HCT116 (cell line): ENCODE results near the gene AGK. TPM values are rescaled to one million over a fixed set of nuclear protein-coding genes. Genes with fewer than 3 reads are reported as not detected.

Source experiments
- ATAC-seq: fragments of 200-7000 bp; cut with Tn5 transposase; 2 replicates; pipeline ENCODE4 v1.9.1; 2020; ENCODE audit warnings: mild to moderate bottlenecking, moderate library complexity
- BruUV-seq: library from RNA; stranded (reverse); fragments of 400-500 nt; replicated peaks from 2 replicates; lab custom pipeline; 2021; lab: Mats Ljungman, UMichigan
- CTCF ChIA-PET: fragments of 300-600 bp; sonication (Branson Sonifier 250); formaldehyde crosslinking; loops from one replicate; lab custom pipeline; 2021; ENCODE audit warnings: antibody characterized with exemption; lab: Charles Lee
- POLR2A ChIA-PET: fragments of 300-600, 350-600 bp; sonication (Branson Sonifier 250); formaldehyde crosslinking; loops from one replicate; lab custom pipeline; 2021; ENCODE audit warnings: antibody characterized with exemption; lab: Charles Lee
- RAD21 ChIA-PET, 2 experiments: fragments of 300-600 bp; sonication (Branson Sonifier 250); formaldehyde crosslinking; loops; one replicate each; lab custom pipeline; 2023; ENCODE audit warnings: low total read pairs in 2 of 2; ENCODE audit not compliant: uncharacterized antibody in 2 of 2, unreplicated experiment in 2 of 2, low non-redundant PET in 1 of 2; lab: Charles Lee
- DNase-seq: peaks from one replicate; pipeline ENCODE4 v3.0.0-alpha.2; 2010; ENCODE audit warnings: low read depth, low spot score
- H2AFZ ChIP-seq: fragments of 200-600 bp; shearing (Covaris generic), sonication (generic); 2 replicates; pipeline ENCODE4 v1.6.1; 2017; ENCODE audit warnings: low read depth, mixed run types, mixed read lengths, antibody characterized with exemption, low read length; ENCODE audit not compliant: poor library complexity, severe bottlenecking
- H3K27ac ChIP-seq: 2 replicates; pipeline ENCODE4 v1.5.1; 2012; ENCODE audit warnings: low read depth, low read length
- H3K27me3 ChIP-seq: fragments of 200-600 bp; sonication (generic); 2 replicates; pipeline ENCODE4 v1.6.1; 2016; ENCODE audit warnings: mixed run types, low read length, mixed read lengths; ENCODE audit not compliant: insufficient read depth
- H3K36me3 ChIP-seq, 2 experiments: fragments of 200-500 bp in 1 of 2; fragments of 200-600 bp in 1 of 2; sonication (Bioruptor generic) in 1 of 2; sonication (generic) in 1 of 2; 2 replicates each; pipeline versions ENCODE4 v1.5.1 to v1.6.1; 2014 to 2016; ENCODE audit warnings: low read length in 2 of 2, inconsistent platforms in 1 of 2, mixed read lengths in 1 of 2, mixed run types in 1 of 2; ENCODE audit not compliant: insufficient read depth in 2 of 2, control insufficient read depth in 1 of 2
- H3K4me1 ChIP-seq, 2 experiments: fragments of 200-600 bp in 1 of 2; sonication (generic) in 1 of 2; 2 replicates each; pipeline versions ENCODE4 v1.5.1 to v1.6.1; 2012 to 2017; ENCODE audit warnings: low read length in 2 of 2, inconsistent platforms in 1 of 2, mild to moderate bottlenecking in 1 of 2, mixed read lengths in 1 of 2, mixed run types in 1 of 2, moderate library complexity in 1 of 2; ENCODE audit not compliant: insufficient read depth in 2 of 2, control insufficient read depth in 1 of 2
- H3K4me2 ChIP-seq: fragments of 200-600 bp; sonication (generic); 2 replicates; pipeline ENCODE4 v1.6.1; 2017; ENCODE audit warnings: mixed run types, low read length, mixed read lengths
- H3K4me3 ChIP-seq, 2 experiments: fragments of 200-600 bp in 1 of 2; sonication (generic) in 1 of 2; replicated peaks in 1 of 2; 2 replicates each; pipeline ENCODE4 v1.5.1; 2011 to 2016; ENCODE audit warnings: low read length in 2 of 2, control low read depth in 1 of 2, low read depth in 1 of 2, mild to moderate bottlenecking in 1 of 2, mixed read lengths in 1 of 2, mixed run types in 1 of 2
- H3K79me2 ChIP-seq: fragments of 200-600 bp; sonication (generic); 2 replicates; pipeline ENCODE4 v1.6.1; 2017; ENCODE audit warnings: mild to moderate bottlenecking, mixed run types, low read length, moderate library complexity, mixed read lengths; ENCODE audit not compliant: insufficient read depth
- H3K9ac ChIP-seq: fragments of 200-600 bp; sonication (generic); 2 replicates; pipeline ENCODE4 v1.6.1; 2016; ENCODE audit warnings: low read length, mixed read lengths
- H3K9me2 ChIP-seq: fragments of 200-600 bp; sonication (generic), shearing (Covaris generic); 2 replicates; pipeline ENCODE4 v1.6.1; 2017; ENCODE audit warnings: mixed run types, mild to moderate bottlenecking, moderate library complexity; ENCODE audit not compliant: insufficient read depth
- H3K9me3 ChIP-seq, 2 experiments: fragments of 200-500 bp in 1 of 2; fragments of 200-600 bp in 1 of 2; sonication (Bioruptor generic) in 1 of 2; sonication (generic) in 1 of 2; 2 replicates each; pipeline ENCODE4 v1.6.1; 2014 to 2017; ENCODE audit warnings: low read length in 2 of 2, mixed read lengths in 2 of 2, inconsistent platforms in 1 of 2, low read depth in 1 of 2, mild to moderate bottlenecking in 1 of 2, mixed run types in 1 of 2, moderate library complexity in 1 of 2; ENCODE audit not compliant: control insufficient read depth in 1 of 2, insufficient read depth in 1 of 2
- H4K20me1 ChIP-seq: fragments of 200-600 bp; sonication (generic), shearing (Covaris generic); 2 replicates; pipeline ENCODE4 v1.6.1; 2017; ENCODE audit warnings: mixed run types, mild to moderate bottlenecking, moderate library complexity; ENCODE audit not compliant: insufficient read depth
- ATF3 ChIP-seq: IDR thresholded peaks from 2 replicates; pipeline ENCODE4 v1.6.1; 2012
- CBX3 ChIP-seq: IDR thresholded peaks from 2 replicates; pipeline ENCODE4 v1.6.1; 2012; ENCODE audit warnings: low read depth
- CTCF ChIP-seq, 3 experiments: fragments of 200-600 bp in 1 of 3; sonication (generic) in 1 of 3; IDR thresholded peaks in 2 of 3; conservative IDR thresholded peaks in 1 of 3; 2 replicates each; pipeline ENCODE4 v1.5.1; 2012 to 2017; ENCODE audit warnings: low read depth in 2 of 3, low read length in 2 of 3, antibody characterized with exemption in 1 of 3, borderline replicate concordance in 1 of 3, control low read depth in 1 of 3, mild to moderate bottlenecking in 1 of 3, mixed read lengths in 1 of 3, mixed run types in 1 of 3, moderate library complexity in 1 of 3; ENCODE audit not compliant: insufficient read depth in 1 of 3
- EGR1 ChIP-seq: IDR thresholded peaks from 2 replicates; pipeline ENCODE4 v1.6.1; 2012; ENCODE audit warnings: low read depth
- ELF1 ChIP-seq: IDR thresholded peaks from 2 replicates; pipeline ENCODE4 v1.6.1; 2012; ENCODE audit warnings: low read depth, borderline replicate concordance
- EZH2 ChIP-seq: fragments of 200-600 bp; sonication (generic); IDR thresholded peaks from 2 replicates; pipeline ENCODE4 v1.6.1; 2017; ENCODE audit warnings: antibody characterized with exemption, mixed run types
- EZH2phosphoT487 ChIP-seq: fragments of 200-600 bp; IDR thresholded peaks from 2 replicates; pipeline ENCODE4 v1.6.1; 2018; ENCODE audit warnings: antibody characterized with exemption, borderline replicate concordance
- JUND ChIP-seq: IDR thresholded peaks from 2 replicates; pipeline ENCODE4 v1.6.1; 2012
- POLR2A ChIP-seq: IDR thresholded peaks from 2 replicates; pipeline ENCODE4 v1.7.0; 2011; ENCODE audit warnings: borderline replicate concordance; ENCODE audit not compliant: insufficient read depth, insufficient read length; ENCODE audit errors: extremely low read depth
- RAD21 ChIP-seq: IDR thresholded peaks from 2 replicates; pipeline ENCODE4 v1.6.1; 2012; ENCODE audit warnings: low read depth, mild to moderate bottlenecking
- intact Hi-C: fragments of 100-400 bp; cut with micrococcal nuclease; formaldehyde crosslinking; loops from 2 replicates; pipeline ENCODE4 v1.10.0; 2022
- total RNA-seq: library from RNA; stranded (reverse); gene quantifications from one replicate; pipeline ENCODE4 v1.2.1, GENCODE V29; 2021; ENCODE audit not compliant: unreplicated experiment

The AGK gene
- total RNA-seq, 1 experiment from 2014 or later = 36.3 TPM

GRCh38 chr7:141649865-141650634, 98.8 kb downstream of the AGK start:
- ATAC-seq (peak; percentile 83), DNase-seq (peak; percentile 45)
- intact Hi-C loops = loop anchor here (1.0 to 5.0 kb wide), 3 partner anchors 137 to 636 kb away; partner anchors contain the start of gene MRPS33
- TF ChIP-seq CBX3 = no peak
- no peak for TF ChIP-seq EZH2
- TF ChIP-seq ELF1 = no peak
- peak; percentile 29 to 61 (median 50); a peak in 5 of 6 replicates for TF ChIP-seq CTCF (IDR thresholded peaks at IDR 0.05 in 2 of 3, conservative IDR thresholded peaks at IDR 0.05 in 1 of 3; ENCODE audit: borderline replicate concordance in 1 of 3, insufficient read depth in 1 of 3, low read depth in 2 of 3, low read length in 2 of 3)
- TF ChIP-seq POLR2A = no peak
- TF ChIP-seq ATF3 = no peak
- no peak for TF ChIP-seq JUND
- no peak for TF ChIP-seq EGR1
- no peak for TF ChIP-seq EZH2phosphoT487
- TF ChIP-seq RAD21 = peak; percentile 76
- no peak overlapping the region for H3K9ac ChIP-seq
- H3K36me3 ChIP-seq = peaks cover 0 to 11% of the 10 kb centered on the region in 2 experiments; a peak in 2 of 4 replicates
- no peak overlapping the region for H3K4me3 ChIP-seq
- H3K4me1 ChIP-seq = no peaks in the 10 kb centered on the region
- no peaks in the 10 kb centered on the region for H4K20me1 ChIP-seq
- no peak overlapping the region for H2AFZ ChIP-seq
- POLR2A ChIA-PET = no interaction called here
- RAD21 ChIA-PET = no interaction called here
- H3K9me3 ChIP-seq = no peaks in the 10 kb centered on the region
- BruUV-seq = no TSS peak
- no peaks in the 10 kb centered on the region for H3K9me2 ChIP-seq
- H3K27ac ChIP-seq = no peak overlapping the region
- H3K4me2 ChIP-seq = no peak overlapping the region
- H3K27me3 ChIP-seq = no peaks in the 10 kb centered on the region
- no peaks in the 10 kb centered on the region for H3K79me2 ChIP-seq
- CTCF ChIA-PET = interaction anchor here (0.6 to 1.6 kb wide), 2 partner anchors 117 to 419 kb away, joined by 3 read pairs; no protein-coding TSS in a partner anchor
